ENCODE data around the gene PRG3.
"Not testable (repeated sequence)": the region's sequence is repeated elsewhere in the genome, so short reads cannot be mapped to it uniquely, and the experiment has no call there.

PRG3 gene

DNA sequence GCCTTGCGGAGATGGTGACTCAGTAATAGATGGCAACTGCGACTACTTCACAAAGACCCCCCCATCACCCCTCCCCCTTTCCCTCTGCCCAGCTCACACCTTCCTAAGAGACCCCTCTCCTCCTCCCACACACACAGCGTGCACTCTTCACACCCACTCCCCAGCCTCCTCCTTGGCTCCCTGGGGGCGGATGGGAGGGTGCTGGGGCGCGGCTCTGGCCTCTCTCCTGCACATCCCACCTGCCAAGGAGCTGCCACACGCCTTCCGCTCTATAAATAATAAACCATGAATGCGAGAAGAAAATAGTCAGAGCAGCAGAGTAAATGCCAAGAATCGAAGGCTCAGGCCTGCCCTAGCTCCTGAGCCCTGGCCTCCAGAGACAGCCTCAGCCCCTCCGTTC lies 38.2 kb downstream of the PRG3 start:
- in situ Hi-C loops (cut with MboI; ENCODE audit: low sequenced_read_pairs) = loop anchor here (10.0 kb wide), 1 partner anchor 302 kb away; the partner anchor contains the start of gene YPEL4

DNA sequence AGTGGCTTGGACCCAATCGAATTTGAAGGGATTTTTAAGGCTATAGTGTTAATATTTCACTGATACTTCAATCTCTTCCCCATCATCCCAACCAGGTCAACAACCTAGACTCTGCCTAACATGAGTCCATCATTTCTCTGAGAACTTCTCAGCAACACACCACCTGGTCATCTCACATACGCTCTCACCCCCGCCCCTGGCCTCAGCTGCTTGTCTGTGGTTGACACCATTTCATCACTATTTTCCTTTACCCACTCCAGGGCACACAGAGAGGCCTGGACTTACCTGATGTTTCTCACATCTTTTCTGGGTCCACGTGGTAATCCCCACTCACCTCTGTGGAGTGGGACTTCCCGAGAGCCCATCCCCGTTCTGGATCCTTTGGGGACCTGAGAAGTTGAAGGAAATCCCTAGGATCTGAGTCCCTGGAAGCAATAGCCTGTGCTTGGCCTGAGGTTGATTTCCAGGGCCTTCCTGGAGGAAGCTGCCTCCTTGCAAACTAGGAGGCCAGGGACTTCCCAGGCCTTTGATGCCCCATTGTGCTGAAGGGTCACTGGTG lies 39.6 kb downstream of the PRG3 start:
- in situ Hi-C loops (cut with MboI; ENCODE audit: low sequenced_read_pairs) = loop anchor here (10.0 kb wide), 1 partner anchor 303 kb away; the partner anchor contains the start of gene YPEL4

DNA sequence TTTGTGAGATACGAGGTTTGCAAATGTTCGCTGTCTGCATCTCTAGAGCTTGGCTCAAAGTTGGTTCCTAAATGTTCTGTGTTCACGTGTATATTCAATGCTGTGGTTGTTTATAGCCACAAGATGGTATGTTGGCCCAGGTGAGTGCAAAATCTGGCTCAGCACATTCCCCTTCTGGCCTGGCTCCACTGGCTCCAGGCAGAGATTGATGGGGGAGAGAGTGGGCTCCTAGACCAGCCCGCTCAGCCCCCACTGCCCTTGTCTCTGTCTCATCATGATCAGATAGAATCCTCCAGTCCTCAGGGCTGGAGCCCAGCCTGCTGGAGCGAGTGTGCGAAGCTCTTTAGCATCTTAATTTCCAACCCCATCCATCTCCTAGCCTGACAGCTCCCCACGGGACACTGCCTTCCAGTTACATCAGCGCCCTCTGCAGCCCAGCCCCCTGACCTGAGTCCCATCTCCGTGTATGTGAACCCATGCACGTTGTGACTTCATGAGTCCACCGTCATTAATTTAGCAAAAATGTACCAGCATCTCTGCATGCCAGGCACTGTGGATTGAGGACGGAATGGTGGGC lies 40.8 kb downstream of the PRG3 start:
- in situ Hi-C loops (cut with MboI; ENCODE audit: low sequenced_read_pairs) = loop anchor here (10.0 kb wide), 1 partner anchor 305 kb away; the partner anchor contains the start of gene YPEL4

DNA sequence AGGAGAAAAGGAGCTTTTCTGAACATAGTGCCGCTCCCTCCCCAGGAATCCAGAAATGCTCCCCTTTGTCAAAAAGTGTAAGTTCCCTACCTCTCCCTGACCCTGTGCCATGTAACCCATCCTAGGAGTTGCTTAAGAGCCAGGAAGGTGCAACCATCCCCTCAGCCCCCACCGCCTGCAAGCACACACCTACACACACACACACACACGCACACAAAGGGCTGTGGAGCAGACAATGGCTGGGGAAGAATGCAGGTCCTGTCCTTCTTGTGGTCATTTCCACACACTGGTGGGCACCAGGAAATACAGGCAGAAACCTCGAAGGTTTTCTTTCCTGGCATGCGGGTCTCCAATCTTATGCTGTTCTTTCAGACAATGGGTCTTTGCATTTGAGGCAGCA lies 41.6 kb downstream of the PRG3 start:
- in situ Hi-C loops (cut with MboI; ENCODE audit: low sequenced_read_pairs) = no loop called here

DNA sequence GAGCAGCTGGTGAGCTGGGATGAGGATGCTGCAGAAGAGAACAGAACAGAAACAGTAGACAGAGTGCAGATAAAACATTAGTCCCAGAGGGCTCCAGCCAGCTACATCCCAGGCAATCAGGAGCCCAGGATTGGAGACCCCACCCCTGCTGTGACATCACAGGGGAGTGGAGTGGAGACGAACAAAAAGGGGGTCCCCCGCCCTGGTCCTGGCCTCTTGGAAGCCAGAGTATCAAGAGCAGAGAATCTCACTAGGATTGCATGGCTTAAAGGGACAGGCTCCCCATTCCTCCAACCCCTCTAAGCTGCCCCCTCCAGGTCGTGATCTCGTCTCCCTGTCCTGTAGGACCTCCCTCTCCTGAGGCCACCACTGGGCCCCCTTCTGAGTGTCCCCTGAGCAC lies 42.8 kb downstream of the PRG3 start, which contains the start of gene P2RX3:
Gene P2RX3 (plus strand): TSS at position 211 of the 400 bp plus-strand sequence. CDS start 199 bp downstream, outside the sequence.
- in situ Hi-C loops (cut with MboI; ENCODE audit: low sequenced_read_pairs) = no loop called here

DNA sequence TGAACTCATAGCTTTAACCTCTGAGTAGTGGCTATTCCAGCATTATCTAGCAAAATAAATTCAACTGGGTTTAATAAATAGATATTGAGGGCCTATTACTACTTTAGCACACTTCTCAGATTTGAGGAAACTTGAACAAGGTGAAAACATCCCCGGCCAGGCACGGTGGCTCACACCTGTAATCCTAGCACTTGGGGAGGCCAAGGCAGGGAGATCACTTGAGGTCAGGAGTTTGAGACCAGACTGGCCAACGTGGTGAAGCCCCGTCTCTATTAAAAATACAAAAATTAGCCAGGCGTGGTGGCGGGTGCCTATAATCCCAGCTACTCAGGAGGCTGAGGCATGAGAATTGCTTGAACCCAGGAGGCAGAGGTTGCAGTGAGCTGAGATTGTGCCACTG lies 44.1 kb downstream of the PRG3 start:
- in situ Hi-C loops (cut with MboI; ENCODE audit: low sequenced_read_pairs) = not testable (repeated sequence)

DNA sequence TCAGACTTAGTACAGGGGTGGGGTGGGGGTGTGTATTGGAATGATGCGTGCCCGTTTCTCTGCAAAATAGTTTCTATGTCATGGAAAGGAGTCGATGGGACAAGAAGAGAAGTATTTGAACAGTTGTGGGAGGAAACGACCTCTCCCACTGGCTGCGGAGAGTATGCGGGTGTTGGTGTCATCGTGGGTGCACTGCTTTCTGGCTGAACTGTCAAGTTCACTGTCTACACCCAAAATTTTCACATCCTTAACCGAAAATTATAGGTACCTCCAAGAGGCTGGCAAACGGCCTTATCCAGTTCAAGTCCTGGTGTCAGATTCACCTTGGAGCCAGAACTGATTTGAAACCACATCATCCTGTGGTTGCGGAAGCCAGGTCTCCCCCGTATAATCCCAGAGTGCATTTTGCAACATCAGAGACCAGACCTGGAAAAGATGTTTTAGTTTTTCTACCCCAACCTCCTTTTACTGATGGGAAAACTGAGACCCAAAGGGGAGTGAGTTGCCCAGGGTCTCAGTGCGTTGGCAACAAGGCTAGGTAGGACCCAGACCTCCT lies 44.8 kb downstream of the PRG3 start:
- in situ Hi-C loops (cut with MboI; ENCODE audit: low sequenced_read_pairs) = no loop called here

DNA sequence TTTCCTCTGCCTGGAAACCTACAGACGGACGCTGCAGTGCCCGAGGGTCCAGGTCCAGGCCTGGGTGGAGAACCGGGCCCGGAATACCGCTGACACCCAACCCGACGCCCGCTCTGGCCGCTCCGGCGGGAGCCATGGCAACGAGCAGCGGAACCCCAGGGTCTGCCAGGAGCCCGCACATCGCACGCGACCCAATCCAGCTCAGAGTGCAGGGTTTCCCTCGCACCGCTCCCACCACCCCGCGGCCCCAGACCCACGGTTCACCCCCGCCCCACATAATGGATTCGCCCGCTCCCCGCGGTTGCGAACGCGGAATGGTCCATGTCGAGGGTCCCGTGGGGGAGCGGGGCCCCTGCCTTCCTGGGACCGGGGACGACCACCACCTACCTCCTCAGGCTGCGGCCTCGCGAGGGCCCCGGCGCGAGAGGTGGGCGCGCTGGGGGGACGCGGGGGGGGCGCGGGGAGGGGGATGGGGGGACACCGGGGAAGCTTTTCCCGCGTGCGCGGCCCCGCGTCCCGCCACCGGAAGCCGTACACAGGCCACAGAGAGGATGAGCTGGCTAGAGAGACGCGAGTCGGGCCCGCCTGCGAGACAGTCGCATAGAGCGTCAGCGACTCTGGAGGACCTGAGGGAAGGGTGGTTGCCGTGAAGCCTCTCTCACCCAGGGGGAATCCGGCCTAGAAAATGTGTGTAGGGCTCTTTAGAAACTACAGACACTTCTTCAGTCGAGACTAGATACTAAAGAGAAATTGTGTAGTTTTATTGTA lies 45.4 kb downstream of the PRG3 start, which contains the start of gene SSRP1:
Gene SSRP1 (minus strand): TSS at position 550 of the 768 bp plus-strand sequence. CDS start 771 bp downstream, outside the sequence.
- in situ Hi-C loops (cut with MboI; ENCODE audit: low sequenced_read_pairs) = no loop called here

DNA sequence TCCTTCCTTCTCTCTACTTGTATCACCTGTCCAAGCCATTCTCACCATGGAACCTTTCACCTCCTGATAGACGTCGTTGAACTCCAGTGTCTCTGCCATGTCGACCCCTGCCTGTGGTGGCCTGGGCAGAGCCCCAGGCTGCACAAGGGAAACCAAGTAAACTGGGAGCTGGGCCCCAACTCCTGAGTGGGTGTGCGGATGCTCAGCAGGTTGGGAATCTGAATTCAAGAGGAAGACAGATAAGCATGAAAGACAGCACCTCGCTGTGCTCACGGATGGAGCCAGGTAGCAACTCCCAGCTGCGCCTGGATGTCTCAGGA lies 46.0 kb downstream of the PRG3 start:
- in situ Hi-C loops (cut with MboI; ENCODE audit: low sequenced_read_pairs) = no loop called here

DNA sequence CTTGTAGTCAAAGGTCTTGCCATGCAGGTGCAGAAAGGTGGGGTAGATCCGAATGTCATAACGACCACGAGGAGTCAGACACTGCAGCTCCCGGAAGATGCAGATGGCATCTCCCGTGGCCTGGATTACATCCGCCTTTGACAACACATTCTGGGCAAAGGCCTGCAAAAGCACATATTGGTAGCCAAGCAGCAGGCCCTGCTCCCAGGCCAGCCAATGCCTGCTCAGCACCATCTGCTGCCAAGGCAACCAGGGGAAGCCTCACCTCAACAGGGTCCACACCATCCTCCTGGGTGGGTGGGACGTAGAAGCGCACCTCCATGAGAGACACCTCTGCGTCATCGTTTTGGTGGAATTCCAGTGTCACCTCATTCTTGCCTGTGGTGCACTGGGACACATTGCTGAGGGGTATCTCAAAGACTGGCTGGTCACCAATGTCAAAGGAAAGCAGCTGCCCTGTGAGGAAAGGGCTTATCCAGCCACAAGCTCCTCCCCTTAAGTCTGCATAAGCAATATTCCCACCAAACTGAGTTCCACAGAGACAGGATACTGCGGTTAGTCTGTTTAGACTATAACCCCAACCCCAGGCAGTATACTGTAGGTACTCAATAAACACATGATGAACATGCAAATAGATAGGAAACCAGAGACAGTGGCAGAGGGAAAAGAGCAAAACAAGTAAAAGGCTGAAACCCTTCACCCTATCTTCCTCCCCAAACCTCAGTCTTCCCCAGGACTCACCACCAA lies 48.1 kb downstream of the PRG3 start:
- in situ Hi-C loops (cut with MboI; ENCODE audit: low sequenced_read_pairs) = no loop called here

DNA sequence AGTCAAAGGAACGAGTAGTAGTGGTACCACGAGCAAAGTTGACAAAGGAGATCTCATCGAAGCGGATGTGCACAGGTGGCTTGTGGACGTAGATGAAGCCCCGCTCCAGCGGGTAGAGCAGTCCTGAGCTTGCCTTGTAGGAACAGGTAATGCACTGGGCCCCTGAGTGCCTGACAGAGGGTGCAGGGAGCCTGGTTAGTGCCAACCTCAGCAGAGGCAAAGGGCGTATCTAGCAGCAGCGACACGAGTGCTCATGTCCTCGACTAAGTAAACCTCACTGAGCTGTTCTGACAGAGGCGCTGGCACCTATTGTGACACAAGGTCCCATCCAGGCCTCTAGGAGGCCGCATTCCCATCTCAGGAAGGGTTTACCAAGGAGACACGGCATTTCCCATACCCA lies 49.2 kb downstream of the PRG3 start:
- in situ Hi-C loops (cut with MboI; ENCODE audit: low sequenced_read_pairs) = no loop called here

DNA sequence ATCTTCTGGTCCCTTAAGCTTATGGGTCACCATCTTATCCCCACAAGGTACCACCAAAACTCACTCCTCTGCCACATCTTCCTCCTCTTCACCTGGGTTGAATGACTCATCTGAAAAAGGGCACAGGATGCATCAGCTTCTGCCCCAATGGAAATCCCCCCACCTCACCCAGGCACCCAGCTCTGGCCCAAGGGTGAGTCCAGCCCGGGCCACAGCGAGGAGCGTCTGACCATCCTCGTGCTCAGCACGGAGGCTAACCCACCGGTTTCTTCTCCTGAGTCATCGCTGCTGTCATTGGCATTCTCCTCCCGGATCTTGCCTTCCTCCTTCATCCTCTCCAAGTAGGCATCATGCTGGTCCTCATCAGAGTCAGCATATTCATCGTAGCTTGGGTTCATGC lies 50.9 kb downstream of the PRG3 start:
- in situ Hi-C loops (cut with MboI; ENCODE audit: low sequenced_read_pairs) = no loop called here

DNA sequence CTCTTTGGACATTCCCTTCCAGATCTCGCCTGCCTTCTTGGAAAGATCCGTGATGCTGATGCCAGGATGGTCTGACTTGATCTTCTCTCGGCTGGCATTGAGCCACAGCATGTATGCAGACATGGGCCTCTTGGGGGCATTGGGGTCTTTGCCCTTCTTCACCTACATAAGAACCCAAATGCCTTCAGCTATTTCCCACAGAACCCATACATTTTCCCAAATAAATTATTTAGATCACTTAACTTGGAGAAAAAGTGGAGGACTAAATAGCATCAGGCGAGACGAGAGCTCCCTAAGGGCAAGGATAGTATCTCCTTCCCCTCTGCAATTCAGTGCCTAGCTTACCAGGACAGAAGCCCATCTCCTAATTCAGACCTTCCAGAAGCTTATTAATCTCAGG lies 53.2 kb downstream of the PRG3 start:
- in situ Hi-C loops (cut with MboI; ENCODE audit: low sequenced_read_pairs) = no loop called here
